SK-N-SH treated with all-trans-retinoic acid at 6 μM for 48 hours (cell line): Measurements from ENCODE around the gene MAML2.

ENCODE experiments used
- BACH2 ChIP-seq: fragments of 250-450 bp; sonication (Bioruptor Pico); IDR thresholded peaks from 2 replicates; pipeline ENCODE4 v1.9.0; 2021; ENCODE audit warnings: mild to moderate bottlenecking, borderline replicate concordance
- CSDC2 ChIP-seq: fragments of 250-450 bp; sonication (Bioruptor Pico); IDR thresholded peaks from 2 replicates; pipeline ENCODE4 v1.5.0; 2020; ENCODE audit warnings: mild to moderate bottlenecking, moderate library complexity
- ISL1 ChIP-seq: fragments of 250-450 bp; sonication (Bioruptor Pico); IDR thresholded peaks from 2 replicates; pipeline ENCODE4 v2.1.2; 2022; ENCODE audit warnings: mild to moderate bottlenecking, moderate library complexity
- OSR1 ChIP-seq: fragments of 250-450 bp; sonication (Bioruptor Pico); IDR thresholded peaks from 2 replicates; pipeline ENCODE4 v1.8.0; 2022; ENCODE audit warnings: moderate library complexity, mild to moderate bottlenecking, inconsistent platforms
- ZNF565 ChIP-seq: fragments of 450-650 bp; formaldehyde crosslinking; conservative IDR thresholded peaks from 2 replicates; pipeline ENCODE4 v1.5.0; 2020; ENCODE audit warnings: low read depth, mild to moderate bottlenecking, moderate library complexity
- TF ChIP-seq, protein P1 (sequence below): fragments of 250-450 bp; sonication (Bioruptor Pico); IDR thresholded peaks from 2 replicates; pipeline ENCODE4 v1.8.0; 2020; ENCODE audit warnings: mild to moderate bottlenecking, moderate library complexity, borderline replicate concordance

DNA sequence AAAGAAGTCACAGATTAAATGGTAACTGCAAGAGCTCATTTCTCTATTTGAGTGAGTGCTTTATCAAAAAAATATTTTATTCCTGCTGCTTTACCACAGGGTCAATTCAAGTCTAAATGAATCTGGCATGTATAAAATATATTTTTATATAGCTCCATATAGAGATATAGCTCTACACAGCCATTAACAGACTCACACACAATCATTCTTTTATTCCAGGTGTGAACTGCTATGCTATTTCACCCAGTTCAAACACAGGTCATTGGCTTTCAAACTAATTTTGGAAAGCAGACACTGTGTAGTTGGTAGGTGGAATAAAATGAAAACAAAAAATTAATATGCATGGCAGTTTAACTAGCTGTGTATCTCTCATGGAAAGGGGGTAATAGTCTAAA, 63.1 kb downstream of the MAML2 start:
- TF ChIP-seq CSDC2 (CRISPR knock-in tag) (no peak), ZNF565 (CRISPR knock-in tag) (no peak), BACH2 (CRISPR knock-in tag) (no peak), OSR1 (CRISPR knock-in tag) (no peak), ISL1 (CRISPR knock-in tag) (no peak)
- TF ChIP-seq, protein P1, sequence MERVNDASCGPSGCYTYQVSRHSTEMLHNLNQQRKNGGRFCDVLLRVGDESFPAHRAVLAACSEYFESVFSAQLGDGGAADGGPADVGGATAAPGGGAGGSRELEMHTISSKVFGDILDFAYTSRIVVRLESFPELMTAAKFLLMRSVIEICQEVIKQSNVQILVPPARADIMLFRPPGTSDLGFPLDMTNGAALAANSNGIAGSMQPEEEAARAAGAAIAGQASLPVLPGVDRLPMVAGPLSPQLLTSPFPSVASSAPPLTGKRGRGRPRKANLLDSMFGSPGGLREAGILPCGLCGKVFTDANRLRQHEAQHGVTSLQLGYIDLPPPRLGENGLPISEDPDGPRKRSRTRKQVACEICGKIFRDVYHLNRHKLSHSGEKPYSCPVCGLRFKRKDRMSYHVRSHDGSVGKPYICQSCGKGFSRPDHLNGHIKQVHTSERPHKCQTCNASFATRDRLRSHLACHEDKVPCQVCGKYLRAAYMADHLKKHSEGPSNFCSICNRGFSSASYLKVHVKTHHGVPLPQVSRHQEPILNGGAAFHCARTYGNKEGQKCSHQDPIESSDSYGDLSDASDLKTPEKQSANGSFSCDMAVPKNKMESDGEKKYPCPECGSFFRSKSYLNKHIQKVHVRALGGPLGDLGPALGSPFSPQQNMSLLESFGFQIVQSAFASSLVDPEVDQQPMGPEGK (CRISPR knock-in tag) = no peak
